ENCODE data around the gene EIF4G3.

DNA sequence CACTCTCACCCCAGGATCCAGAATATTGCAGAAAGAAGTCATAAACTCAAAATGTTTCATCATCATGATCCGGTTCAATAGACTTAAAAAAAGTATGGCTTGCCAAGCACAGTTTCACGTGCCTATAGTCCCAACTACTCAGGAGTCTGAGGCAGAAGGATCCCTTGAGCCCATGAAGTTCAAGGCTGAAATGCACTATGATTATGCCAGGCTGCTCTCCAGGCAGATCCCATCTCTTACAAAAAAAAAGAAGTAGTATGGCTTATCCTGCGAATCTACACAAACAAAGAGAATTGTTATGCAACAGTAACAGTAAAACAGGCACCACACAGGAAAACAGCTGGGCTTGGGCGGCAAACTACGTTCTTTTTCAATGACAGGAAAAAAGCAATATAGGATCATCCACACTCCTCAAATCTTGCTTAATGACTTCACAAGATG lies 76.2 kb downstream of the EIF4G3 start:
- TF ChIP-seq, protein P1, sequence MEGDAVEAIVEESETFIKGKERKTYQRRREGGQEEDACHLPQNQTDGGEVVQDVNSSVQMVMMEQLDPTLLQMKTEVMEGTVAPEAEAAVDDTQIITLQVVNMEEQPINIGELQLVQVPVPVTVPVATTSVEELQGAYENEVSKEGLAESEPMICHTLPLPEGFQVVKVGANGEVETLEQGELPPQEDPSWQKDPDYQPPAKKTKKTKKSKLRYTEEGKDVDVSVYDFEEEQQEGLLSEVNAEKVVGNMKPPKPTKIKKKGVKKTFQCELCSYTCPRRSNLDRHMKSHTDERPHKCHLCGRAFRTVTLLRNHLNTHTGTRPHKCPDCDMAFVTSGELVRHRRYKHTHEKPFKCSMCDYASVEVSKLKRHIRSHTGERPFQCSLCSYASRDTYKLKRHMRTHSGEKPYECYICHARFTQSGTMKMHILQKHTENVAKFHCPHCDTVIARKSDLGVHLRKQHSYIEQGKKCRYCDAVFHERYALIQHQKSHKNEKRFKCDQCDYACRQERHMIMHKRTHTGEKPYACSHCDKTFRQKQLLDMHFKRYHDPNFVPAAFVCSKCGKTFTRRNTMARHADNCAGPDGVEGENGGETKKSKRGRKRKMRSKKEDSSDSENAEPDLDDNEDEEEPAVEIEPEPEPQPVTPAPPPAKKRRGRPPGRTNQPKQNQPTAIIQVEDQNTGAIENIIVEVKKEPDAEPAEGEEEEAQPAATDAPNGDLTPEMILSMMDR (IDR thresholded peaks at IDR 0.05): no peak
- no peak for TF ChIP-seq EZH2 (IDR thresholded peaks at IDR 0.05; ENCODE audit: borderline replicate concordance, insufficient read depth, low read depth, low read length, poor library complexity, severe bottlenecking)
